Pancreas (tissue), 10 donors: ENCODE results near the gene SHISA5. TPM values are rescaled to one million over a fixed set of nuclear protein-coding genes. Genes with fewer than 3 reads are reported as not detected.

ENCODE experiments used
- ATAC-seq, 4 donors: fragments of 200-7000 bp; cut with Tn5 transposase; one replicate each; pipeline versions ENCODE4 v1.8.0 to v1.9.1; 2020; ENCODE audit warnings: mild to moderate bottlenecking in 4 of 4, moderate library complexity in 4 of 4
- DNase-seq, 6 donors: peaks; one replicate each; pipeline ENCODE4 v3.0.0-alpha.2; 2020
- FAIRE-seq: peaks from 2 replicates; lab custom pipeline; 2012; peaks lifted over from hg19 to GRCh38; lab: Jason Lieb, UNC
- H3K27ac ChIP-seq, 4 donors: fragments of 200-600 bp; sonication (generic); 1 replicate in 3 of 4; 2 replicates in 1 of 4; pipeline versions ENCODE4 v1.5.0 to v1.8.0; 2020
- H3K27me3 ChIP-seq, 4 donors: fragments of 200-600 bp; one replicate each; pipeline ENCODE4 v1.8.0; 2021
- H3K36me3 ChIP-seq, 3 donors: fragments of 200-600 bp; sonication (generic) in 1 of 3; one replicate each; pipeline versions ENCODE4 v1.5.0 to v1.8.0; 2020 to 2021
- H3K4me1 ChIP-seq, 3 donors: fragments of 200-600 bp; one replicate each; pipeline ENCODE4 v1.8.0; 2021
- H3K4me3 ChIP-seq, 4 donors: fragments of 200-600 bp; sonication (generic) in 2 of 4; one replicate each; pipeline versions ENCODE4 v1.5.0 to v1.8.0; 2020 to 2021
- H3K9me3 ChIP-seq, 4 donors: fragments of 200-600 bp; one replicate each; pipeline ENCODE4 v1.8.0; 2021
- WGBS, 2 donors: extraction: QIAGEN DNeasy Blood & Tissue Kit; methylation state at CpG; one replicate each; pipeline ENCODE4 v1.1.7; 2013; 5-methylcytosine and 5-hydroxymethylcytosine counted together
- intact Hi-C, 3 donors: fragments of 100-400 bp; cut with DNase I; formaldehyde crosslinking; loops; one replicate each; pipeline versions ENCODE4 v1.11.1 to v1.14.2; 2022
- polyA plus RNA-seq, 2 donors: library from polyadenylated mRNA; stranded (reverse); fragments of 200-250 nt; gene quantifications; one replicate each; pipeline ENCODE4 v1.2.3, GENCODE V29; 2013
- total RNA-seq, 6 donors: library from RNA; stranded (reverse); fragmentation: NEBNext Ultra II Directional in 4 of 6; extraction: Animal tissue kit (Norgen Biotek cat#: 25700) in 4 of 6; gene quantifications; one replicate each; pipeline versions ENCODE4 v1.2.1 to v1.2.4, GENCODE V29; 2021 to 2023
- TF ChIP-seq, protein P1 (sequence below), 4 donors: fragments of 200-600 bp; sonication (generic) in 3 of 4; IDR thresholded peaks; one replicate each; pipeline versions ENCODE4 v1.5.0 to v1.8.0; 2021; ENCODE audit warnings: antibody characterized with exemption in 4 of 4
- donor health status: healthy with polysubstance abuse.
- donor health status: DM: no; HTN: no; CAD: no; lungs with moderate emphysema.
- donor health status: DM: no; HTN: no; CAD: no.
- donor health status: control.
- donor health status: control.
- donor health status: Bipolar disorder and iron deficiency.
- donor health status: DM: yes; HTN: yes; CAD: no.
- donor health status: DM: no; HTN: no; CAD: no.
- donor health status: DM: no; HTN: no; CAD: no.
- donor health status: DM: yes; HTN: yes; CAD: no.

Gene SHISA5
- total and polyA plus RNA-seq, 8 donors = 29.9 to 81.6 (median 45.3) TPM

GRCh38 chr3:48467110-48467454 lies 36.9 kb downstream of the SHISA5 start:
- TF ChIP-seq, protein P1, sequence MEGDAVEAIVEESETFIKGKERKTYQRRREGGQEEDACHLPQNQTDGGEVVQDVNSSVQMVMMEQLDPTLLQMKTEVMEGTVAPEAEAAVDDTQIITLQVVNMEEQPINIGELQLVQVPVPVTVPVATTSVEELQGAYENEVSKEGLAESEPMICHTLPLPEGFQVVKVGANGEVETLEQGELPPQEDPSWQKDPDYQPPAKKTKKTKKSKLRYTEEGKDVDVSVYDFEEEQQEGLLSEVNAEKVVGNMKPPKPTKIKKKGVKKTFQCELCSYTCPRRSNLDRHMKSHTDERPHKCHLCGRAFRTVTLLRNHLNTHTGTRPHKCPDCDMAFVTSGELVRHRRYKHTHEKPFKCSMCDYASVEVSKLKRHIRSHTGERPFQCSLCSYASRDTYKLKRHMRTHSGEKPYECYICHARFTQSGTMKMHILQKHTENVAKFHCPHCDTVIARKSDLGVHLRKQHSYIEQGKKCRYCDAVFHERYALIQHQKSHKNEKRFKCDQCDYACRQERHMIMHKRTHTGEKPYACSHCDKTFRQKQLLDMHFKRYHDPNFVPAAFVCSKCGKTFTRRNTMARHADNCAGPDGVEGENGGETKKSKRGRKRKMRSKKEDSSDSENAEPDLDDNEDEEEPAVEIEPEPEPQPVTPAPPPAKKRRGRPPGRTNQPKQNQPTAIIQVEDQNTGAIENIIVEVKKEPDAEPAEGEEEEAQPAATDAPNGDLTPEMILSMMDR (IDR thresholded peaks at IDR 0.05) = no peak
- H3K4me1 ChIP-seq = peaks cover 22 to 45% (median 31%) of the 10 kb centered on the region in 3 donors
- no peaks in the 10 kb centered on the region for H3K9me3 ChIP-seq
- H3K36me3 ChIP-seq = no peaks in the 10 kb centered on the region
- intact Hi-C loops = loop anchor here in 1 of 3 donors (5.0 kb wide), 1 partner anchor 85 kb away; no protein-coding TSS in a partner anchor
- H3K27me3 ChIP-seq = no peaks in the 10 kb centered on the region
- peak overlapping the region in 3 of 4 donors; percentile 12 to 54 (median 36) for H3K4me3 ChIP-seq
- peak overlapping the region; percentile 99 to 100 (median 100) for H3K27ac ChIP-seq
- 67 to 75% methylated on average over 9 of the region's 9 CpGs for WGBS, 2 donors
- peak in 1 of 6 donors; percentile 76 for DNase-seq
- FAIRE-seq = no peak
- ATAC-seq = no peak

- 11 to 12% methylated on average over 17 to 19 of the region's 19 CpGs for WGBS, 2 donors
- ATAC-seq = peak; percentile 12 to 29 (median 16)
- Histone ChIP-seq H3K36me3 (no peaks in the 10 kb centered on the region), H3K9me3 (no peaks in the 10 kb centered on the region), H3K4me1 (peaks cover 22 to 39% (median 27%) of the 10 kb centered on the region in 3 donors), H3K27ac (peak overlapping the region; percentile 99 to 100 (median 100)), H3K4me3 (peak overlapping the region; percentile 12 to 54 (median 38)), H3K27me3 (no peaks in the 10 kb centered on the region)
- TF ChIP-seq, protein P1 (IDR thresholded peaks at IDR 0.05) = no peak
- DNase-seq = peak in 5 of 6 donors; percentile 66 to 89 (median 73)
- no peak for FAIRE-seq
- intact Hi-C loops = loop anchor here in 1 of 3 donors (5.0 kb wide), 1 partner anchor 86 kb away; no protein-coding TSS in a partner anchor
Measured at GRCh38 chr3:48466386-48467109, 37.4 kb downstream of the SHISA5 start.

DNA sequence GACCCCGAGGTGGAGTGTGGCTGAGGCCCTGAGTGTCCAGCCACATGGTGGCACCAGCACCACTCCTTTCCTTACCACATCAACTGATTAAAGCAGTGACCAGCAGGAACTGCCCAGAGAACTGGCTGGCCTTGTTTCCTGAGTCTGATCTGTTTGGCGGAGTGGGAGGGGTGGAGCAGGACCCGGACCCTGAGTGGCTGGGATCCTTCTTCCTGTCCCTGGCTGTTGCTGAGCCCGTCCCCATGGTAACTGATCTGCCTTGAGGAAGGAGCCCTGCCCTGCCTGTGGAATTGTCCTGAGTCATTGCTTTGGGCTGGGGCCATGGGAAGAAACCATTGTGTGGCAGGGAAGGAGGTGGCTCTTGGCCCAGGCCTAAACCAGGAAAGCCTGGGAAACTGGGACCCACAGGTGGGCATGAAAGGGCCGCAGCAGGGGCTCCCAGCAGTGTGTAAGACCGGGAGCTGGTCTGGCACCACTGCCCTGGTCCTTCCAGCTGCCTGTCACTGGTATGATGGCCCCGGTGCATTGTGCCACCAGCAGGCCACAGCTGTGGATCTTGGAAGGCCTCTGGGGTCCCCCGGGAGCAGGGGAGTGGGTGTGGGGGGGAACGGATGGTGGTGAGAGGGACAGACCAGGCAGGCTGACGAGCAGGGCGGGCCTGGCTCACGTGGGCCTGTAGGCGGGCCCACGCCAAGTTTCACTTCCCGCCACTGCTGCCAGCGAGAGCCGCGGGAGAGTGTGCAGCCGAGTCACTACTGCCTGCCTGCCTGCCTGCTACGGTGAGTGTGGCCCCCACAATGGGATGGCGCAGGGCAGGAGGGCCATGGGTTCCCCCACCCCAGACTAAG lies 38.2 kb downstream of the SHISA5 start:
- Histone ChIP-seq H3K4me1 (peaks cover 22 to 35% (median 27%) of the 10 kb centered on the region in 3 donors), H3K27ac (peak overlapping the region; percentile 99 to 100 (median 100)), H3K36me3 (peaks cover 0 to 3% (median 3%) of the 10 kb centered on the region in 3 donors), H3K4me3 (peak overlapping the region; percentile 12 to 54 (median 38)), H3K27me3 (no peaks in the 10 kb centered on the region), H3K9me3 (no peaks in the 10 kb centered on the region)
- intact Hi-C loops = loop anchor here in 1 of 3 donors (5.0 kb wide), 1 partner anchor 87 kb away; no protein-coding TSS in a partner anchor
- DNase-seq (peak; percentile 90 to 100 (median 98)), ATAC-seq (peak; percentile 89 to 95 (median 92)), FAIRE-seq (peak; percentile 88)
- TF ChIP-seq, protein P1 (IDR thresholded peaks at IDR 0.05) = peak in 3 of 4 donors; percentile 50 to 57 (median 51)
- WGBS, 2 donors = 1% methylated on average over 15 to 21 of the region's 21 CpGs

DNA sequence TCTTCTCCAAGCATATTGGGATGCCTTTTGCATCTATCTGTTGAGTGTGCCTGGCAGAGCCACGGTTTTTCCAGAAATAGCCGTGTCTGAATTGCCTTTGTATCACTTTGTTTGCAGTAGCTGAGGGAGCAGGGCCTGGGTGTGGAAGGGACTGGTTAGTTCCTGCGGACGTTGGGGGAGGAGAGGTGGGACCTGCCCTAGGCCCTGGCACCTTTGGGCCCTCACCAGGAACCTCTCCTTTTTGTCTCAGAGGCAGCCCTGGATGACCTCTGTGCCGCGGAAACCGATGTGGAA lies 38.8 kb downstream of the SHISA5 start:
- Histone ChIP-seq H3K4me1 (peaks cover 22 to 30% (median 27%) of the 10 kb centered on the region in 3 donors), H3K27ac (peak overlapping the region; percentile 99 to 100 (median 100)), H3K4me3 (no peak overlapping the region), H3K27me3 (no peaks in the 10 kb centered on the region), H3K9me3 (no peaks in the 10 kb centered on the region), H3K36me3 (peaks cover 0 to 7% (median 5%) of the 10 kb centered on the region in 3 donors)
- ATAC-seq (peak in 1 of 4 donors; percentile 1), DNase-seq (no peak), FAIRE-seq (no peak)
- TF ChIP-seq, protein P1 (IDR thresholded peaks at IDR 0.05) = no peak
- WGBS, 2 donors = 2 to 5% methylated on average over 7 of the region's 7 CpGs
- intact Hi-C loops = loop anchor here in 1 of 3 donors (5.0 kb wide), 1 partner anchor 87 kb away; no protein-coding TSS in a partner anchor
